K562 (cell line): ENCODE results near the gene HCN3. TPM values are rescaled to one million over a fixed set of nuclear protein-coding genes. Genes with fewer than 3 reads are reported as not detected.

Experiments
- ARID1B ChIP-seq: fragments of 450-650 bp; IDR thresholded peaks from 2 replicates; pipeline ENCODE4 v1.6.1; 2016; ENCODE audit warnings: antibody characterized with exemption, mild to moderate bottlenecking, inconsistent platforms
- CBX3 ChIP-seq, 2 experiments: IDR thresholded peaks; 1 replicate in 1 of 2; 2 replicates in 1 of 2; pipeline ENCODE4 v1.6.1; 2012; ENCODE audit warnings: inconsistent platforms in 2 of 2, low read length in 2 of 2, borderline replicate concordance in 1 of 2, control low read depth in 1 of 2
- DDX20 ChIP-seq: fragments of 450-650 bp; IDR thresholded peaks from 2 replicates; pipeline ENCODE4 v1.6.1; 2016; ENCODE audit warnings: missing genetic modification characterization, low read depth, mild to moderate bottlenecking, missing compliant biosample characterization, moderate library complexity
- HDAC1 ChIP-seq, 2 experiments: fragments of 450-650 bp; IDR thresholded peaks; 2 replicates each; pipeline ENCODE4 v1.6.1; 2016 to 2017; ENCODE audit warnings: inconsistent platforms in 1 of 2, mild to moderate bottlenecking in 1 of 2, moderate library complexity in 1 of 2
- IFI16 ChIP-seq: fragments of 250-450 bp; sonication (Bioruptor Pico); IDR thresholded peaks from 2 replicates; pipeline ENCODE4 v2.1.2; 2022; ENCODE audit warnings: mild to moderate bottlenecking, inconsistent platforms
- L3MBTL2 ChIP-seq: fragments of 450-650 bp; IDR thresholded peaks from 2 replicates; pipeline ENCODE4 v1.6.1; 2016; ENCODE audit warnings: mild to moderate bottlenecking, moderate library complexity
- NR2C1 ChIP-seq, 2 experiments: fragments of 450-650 bp; IDR thresholded peaks; 2 replicates each; pipeline ENCODE4 v1.6.1; 2017; ENCODE audit warnings: mild to moderate bottlenecking in 2 of 2, antibody characterized with exemption in 1 of 2, inconsistent platforms in 1 of 2, missing compliant biosample characterization in 1 of 2, missing genetic modification characterization in 1 of 2
- POLR2AphosphoS5 ChIP-seq: IDR thresholded peaks from 2 replicates; pipeline ENCODE4 v1.6.1; 2011; ENCODE audit warnings: mild to moderate bottlenecking, low read depth, low read length, moderate library complexity; ENCODE audit not compliant: control insufficient read depth, insufficient read depth
- SMAD4 ChIP-seq: fragments of 250-450 bp; sonication (Bioruptor Pico); conservative IDR thresholded peaks from 2 replicates; pipeline ENCODE4 v1.8.0; 2021; ENCODE audit warnings: inconsistent platforms, mild to moderate bottlenecking, moderate library complexity
- STAT5A ChIP-seq: IDR thresholded peaks from 2 replicates; pipeline ENCODE4 v1.6.1; 2012; ENCODE audit warnings: low read length, inconsistent platforms, borderline replicate concordance
- TCF7L2 ChIP-seq: fragments of 150-350 bp; IDR thresholded peaks from 2 replicates; pipeline ENCODE4 v1.6.1; 2016; ENCODE audit warnings: low read depth, mild to moderate bottlenecking, low read length, moderate library complexity
- ZC3H8 ChIP-seq: fragments of 450-650 bp; IDR thresholded peaks from 2 replicates; pipeline ENCODE4 v1.6.1; 2017
- ZNF121 ChIP-seq: sonication (generic); formaldehyde crosslinking; conservative IDR thresholded peaks from 2 replicates; pipeline ENCODE4 v1.8.0; 2022; ENCODE audit warnings: missing genetic modification reagents
- ZNF445 ChIP-seq: fragments of 250-450 bp; sonication (Bioruptor Pico); IDR thresholded peaks from 2 replicates; pipeline ENCODE4 v1.4.0; 2020; ENCODE audit warnings: low read depth, mild to moderate bottlenecking, moderate library complexity
- ZNF76 ChIP-seq: fragments of 250-450 bp; sonication (Bioruptor Pico); IDR thresholded peaks from 2 replicates; pipeline ENCODE4 v1.4.0; 2020; ENCODE audit warnings: mild to moderate bottlenecking, moderate library complexity, borderline replicate concordance
- polyA plus RNA-seq, 8 experiments: library from polyadenylated mRNA; depleted of rRNA in 4 of 8; stranded (reverse) in 5 of 8; unstranded in 3 of 8; fragments of >200 nt; fragmentation: Nextera tagmentation in 2 of 8; fragmentation: Illumina TruSeq in 1 of 8; extraction: Ambion mirVana in 2 of 8; extraction: Trizol in 1 of 8; gene quantifications; 2 replicates each; pipeline versions ENCODE4 v1.2.1 to v1.2.3, GENCODE V29; 2011 to 2014; ENCODE audit warnings: inconsistent platforms in 1 of 8, missing spikeins in 1 of 8
- total RNA-seq, 7 experiments: library from RNA; depleted of rRNA in 6 of 7; stranded (reverse); fragments of >200 nt in 6 of 7; fragmentation: Illumina TruSeq in 2 of 7; extraction: Trizol in 2 of 7; gene quantifications; 2 replicates each; pipeline versions ENCODE4 v1.2.1 to v1.2.3, GENCODE V29; 2011 to 2021; ENCODE audit warnings: low replicate concordance in 1 of 7
- TF ChIP-seq, protein P1 (sequence below), 2 experiments: fragments of 450-650 bp; formaldehyde crosslinking in 1 of 2; IDR thresholded peaks; 2 replicates each; pipeline versions ENCODE4 v1.4.0 to v1.6.1; 2014 to 2020; ENCODE audit warnings: mild to moderate bottlenecking in 2 of 2, borderline replicate concordance in 1 of 2, low read depth in 1 of 2
- TF ChIP-seq, protein P2 (sequence below), 2 experiments: fragments of 450-650 bp in 1 of 2; sonication (generic) in 1 of 2; formaldehyde crosslinking; conservative IDR thresholded peaks; 2 replicates each; pipeline versions ENCODE4 v1.4.0 to v1.8.1; 2020 to 2022; ENCODE audit warnings: mild to moderate bottlenecking in 1 of 2, missing genetic modification reagents in 1 of 2

The HCN3 gene
- total and polyA plus RNA-seq, 9 of the 15 experiments (the other 6 are each of a cell fraction or from before 2014, with no cell fraction given): 0.91 to 9.7 (median 3.9) TPM

DNA sequence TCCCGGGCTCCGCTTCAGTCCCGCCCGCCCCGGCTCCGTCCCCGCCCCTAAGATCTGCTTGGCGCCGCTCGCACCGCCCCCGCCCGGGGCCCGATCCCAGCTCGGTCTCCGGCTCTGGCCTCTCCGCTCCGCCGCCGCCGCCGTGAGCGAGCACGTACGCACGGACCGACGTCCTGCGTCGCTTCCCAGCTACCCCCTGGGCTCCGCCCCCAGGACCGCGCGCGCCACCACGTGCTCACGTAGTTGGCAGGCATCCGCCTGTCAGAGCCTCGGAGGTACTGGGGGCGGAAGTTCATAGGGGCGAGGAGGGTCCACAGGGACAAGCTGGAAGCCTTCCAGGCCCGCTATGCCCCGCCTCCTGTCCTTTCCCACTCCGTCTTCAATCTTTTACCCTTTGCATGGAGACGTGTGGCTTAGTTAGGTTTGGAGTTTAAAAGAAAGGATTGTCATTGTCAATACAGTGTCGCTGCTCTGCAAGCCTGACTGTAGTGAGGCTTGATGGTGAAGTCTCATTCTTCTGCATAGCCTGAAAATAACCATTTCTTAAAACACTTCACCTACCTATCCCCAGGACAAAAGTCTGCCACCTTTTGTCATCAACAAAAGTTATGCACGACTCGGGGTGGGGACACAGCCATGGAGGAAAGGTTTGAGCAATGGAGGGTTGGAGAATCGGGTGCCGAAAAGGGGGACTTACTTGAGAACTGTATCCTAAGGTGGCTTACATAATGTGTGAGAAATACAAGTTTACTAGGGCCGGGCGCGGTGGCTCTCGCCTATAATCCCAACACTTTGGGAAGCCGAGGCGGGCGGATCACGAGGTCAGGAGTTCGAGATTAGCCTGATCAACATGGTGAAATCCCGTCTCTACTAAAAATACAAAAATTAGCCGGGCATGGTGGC is 3.7 kb upstream of the HCN3 start, which contains the start of gene CLK2 (continued):
- TF ChIP-seq STAT5A (no peak; the same call in 1 of the 2 replicates), ZNF121 (CRISPR knock-in tag) (no peak), ZC3H8 (no peak), ZNF445 (CRISPR knock-in tag) (no peak), SMAD4 (no peak), L3MBTL2 (peak; percentile 98), ARID1B (no peak; the same call in 1 of the 2 replicates), CBX3 (IDR thresholded peaks at IDR 0.05; ENCODE audit: borderline replicate concordance in 1 of 2, low read length in 2 of 2) (peak in 1 of 2 experiments; percentile 14; a peak in 1 of 3 replicates), TCF7L2 (no peak), HDAC1 (IDR thresholded peaks at IDR 0.05) (peak in 1 of 2 experiments; percentile 87; a peak in 2 of 4 replicates), DDX20 (tag) (no peak), IFI16 (CRISPR knock-in tag) (no peak), ZNF76 (CRISPR knock-in tag) (no peak), NR2C1 (IDR thresholded peaks at IDR 0.05) (no peak), NR2C1 (tag; IDR thresholded peaks at IDR 0.05) (peak; percentile 52; the same call in 1 of the 2 replicates), POLR2AphosphoS5 (peak; percentile 77)
- TF ChIP-seq, protein P1, sequence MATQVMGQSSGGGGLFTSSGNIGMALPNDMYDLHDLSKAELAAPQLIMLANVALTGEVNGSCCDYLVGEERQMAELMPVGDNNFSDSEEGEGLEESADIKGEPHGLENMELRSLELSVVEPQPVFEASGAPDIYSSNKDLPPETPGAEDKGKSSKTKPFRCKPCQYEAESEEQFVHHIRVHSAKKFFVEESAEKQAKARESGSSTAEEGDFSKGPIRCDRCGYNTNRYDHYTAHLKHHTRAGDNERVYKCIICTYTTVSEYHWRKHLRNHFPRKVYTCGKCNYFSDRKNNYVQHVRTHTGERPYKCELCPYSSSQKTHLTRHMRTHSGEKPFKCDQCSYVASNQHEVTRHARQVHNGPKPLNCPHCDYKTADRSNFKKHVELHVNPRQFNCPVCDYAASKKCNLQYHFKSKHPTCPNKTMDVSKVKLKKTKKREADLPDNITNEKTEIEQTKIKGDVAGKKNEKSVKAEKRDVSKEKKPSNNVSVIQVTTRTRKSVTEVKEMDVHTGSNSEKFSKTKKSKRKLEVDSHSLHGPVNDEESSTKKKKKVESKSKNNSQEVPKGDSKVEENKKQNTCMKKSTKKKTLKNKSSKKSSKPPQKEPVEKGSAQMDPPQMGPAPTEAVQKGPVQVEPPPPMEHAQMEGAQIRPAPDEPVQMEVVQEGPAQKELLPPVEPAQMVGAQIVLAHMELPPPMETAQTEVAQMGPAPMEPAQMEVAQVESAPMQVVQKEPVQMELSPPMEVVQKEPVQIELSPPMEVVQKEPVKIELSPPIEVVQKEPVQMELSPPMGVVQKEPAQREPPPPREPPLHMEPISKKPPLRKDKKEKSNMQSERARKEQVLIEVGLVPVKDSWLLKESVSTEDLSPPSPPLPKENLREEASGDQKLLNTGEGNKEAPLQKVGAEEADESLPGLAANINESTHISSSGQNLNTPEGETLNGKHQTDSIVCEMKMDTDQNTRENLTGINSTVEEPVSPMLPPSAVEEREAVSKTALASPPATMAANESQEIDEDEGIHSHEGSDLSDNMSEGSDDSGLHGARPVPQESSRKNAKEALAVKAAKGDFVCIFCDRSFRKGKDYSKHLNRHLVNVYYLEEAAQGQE (IDR thresholded peaks at IDR 0.05; ENCODE audit: borderline replicate concordance): peak; percentile 70
- TF ChIP-seq, protein P1 (CRISPR knock-in tag; IDR thresholded peaks at IDR 0.05; ENCODE audit: low read depth): no peak
- TF ChIP-seq, protein P2, sequence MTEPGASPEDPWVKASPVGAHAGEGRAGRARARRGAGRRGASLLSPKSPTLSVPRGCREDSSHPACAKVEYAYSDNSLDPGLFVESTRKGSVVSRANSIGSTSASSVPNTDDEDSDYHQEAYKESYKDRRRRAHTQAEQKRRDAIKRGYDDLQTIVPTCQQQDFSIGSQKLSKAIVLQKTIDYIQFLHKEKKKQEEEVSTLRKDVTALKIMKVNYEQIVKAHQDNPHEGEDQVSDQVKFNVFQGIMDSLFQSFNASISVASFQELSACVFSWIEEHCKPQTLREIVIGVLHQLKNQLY (CRISPR knock-in tag; conservative IDR thresholded peaks at IDR 0.05): no peak
